Suprapubic skin (tissue), 4 donors: ENCODE data around the gene PDE4D. TPM values are rescaled to one million over a fixed set of nuclear protein-coding genes. Genes with fewer than 3 reads are reported as not detected.

ENCODE experiments used
- DNase-seq, 2 donors: peaks; one replicate each; pipeline ENCODE4 v3.0.0-alpha.2; 2019; ENCODE audit warnings: low spot score in 2 of 2
- H3K27ac ChIP-seq: fragments of 200-600 bp; sonication (generic); one replicate; pipeline ENCODE4 v1.5.1; 2019
- H3K27me3 ChIP-seq: fragments of 200-600 bp; sonication (generic); one replicate; pipeline ENCODE4 v1.5.1; 2019
- H3K36me3 ChIP-seq: fragments of 200-600 bp; sonication (generic); one replicate; pipeline ENCODE4 v1.5.1; 2019
- H3K4me1 ChIP-seq: fragments of 200-600 bp; sonication (generic); one replicate; pipeline ENCODE4 v1.5.1; 2019
- H3K4me3 ChIP-seq: fragments of 200-600 bp; sonication (generic); one replicate; pipeline ENCODE4 v1.5.1; 2019; ENCODE audit warnings: mild to moderate bottlenecking
- H3K9me3 ChIP-seq: fragments of 200-600 bp; sonication (generic); one replicate; pipeline ENCODE4 v1.5.1; 2019
- EP300 ChIP-seq: sonication (generic); formaldehyde crosslinking; IDR thresholded peaks from one replicate; pipeline ENCODE4 v1.6.1; 2017; ENCODE audit warnings: antibody characterized with exemption
- POLR2A ChIP-seq, 2 donors: fragments of 450-650 bp; IDR thresholded peaks; one replicate each; pipeline ENCODE4 v1.6.1; 2017; ENCODE audit warnings: antibody characterized with exemption in 2 of 2, mild to moderate bottlenecking in 2 of 2, moderate library complexity in 2 of 2
- POLR2AphosphoS5 ChIP-seq, 3 donors: sonication (generic); formaldehyde crosslinking; IDR thresholded peaks; one replicate each; pipeline ENCODE4 v1.6.1; 2017; ENCODE audit warnings: antibody characterized with exemption in 3 of 3
- WGBS: methylation state at CpG from one replicate; pipeline ENCODE4 v1.1.5; 2018; 5-methylcytosine and 5-hydroxymethylcytosine counted together
- total RNA-seq, 4 donors: library from RNA; depleted of rRNA; stranded (reverse); fragments of >200 nt; gene quantifications; one replicate each; pipeline ENCODE4 v1.1.0, GENCODE V29; 2016
- TF ChIP-seq, protein P1 (sequence below), 2 donors: fragments of 200-600 bp in 1 of 2; fragments of 450-650 bp in 1 of 2; sonication (generic) in 1 of 2; IDR thresholded peaks; one replicate each; pipeline ENCODE4 v1.5.1; 2016 to 2019; ENCODE audit warnings: antibody characterized with exemption in 2 of 2, mild to moderate bottlenecking in 1 of 2, moderate library complexity in 1 of 2

Gene PDE4D
- total RNA-seq, 4 donors from 2014 or later: 26.8 to 57.2 (median 29.9) TPM

DNA sequence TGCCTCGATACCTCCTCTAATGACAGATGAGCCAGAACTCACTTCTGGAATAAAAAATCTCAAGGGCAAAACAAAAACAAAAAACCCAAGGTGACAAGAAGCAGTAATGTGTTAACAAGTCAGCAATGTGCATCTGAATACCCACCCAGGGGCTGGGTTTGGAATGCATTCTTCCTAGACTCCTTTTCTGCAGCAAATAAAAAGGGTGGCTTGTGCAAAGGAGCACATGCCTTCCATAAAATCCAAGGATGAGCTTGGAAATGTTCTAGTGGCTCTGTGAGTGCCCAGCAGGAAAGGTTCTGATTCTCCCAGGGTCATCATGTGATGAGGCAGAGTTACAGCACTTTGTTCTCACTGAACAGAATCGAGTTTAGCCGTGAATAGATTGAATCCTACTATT is 710.8 kb downstream of the PDE4D start:
- no peaks in the 10 kb centered on the region for H3K9me3 ChIP-seq
- no peak overlapping the region for H3K4me3 ChIP-seq
- 85% methylated on average over 3 of the region's 3 CpGs for WGBS
- H3K36me3 ChIP-seq: no peaks in the 10 kb centered on the region
- no peak for TF ChIP-seq EP300
- TF ChIP-seq POLR2AphosphoS5 (IDR thresholded peaks at IDR 0.05): no peak
- no peak for TF ChIP-seq POLR2A (IDR thresholded peaks at IDR 0.05)
- TF ChIP-seq, protein P1, sequence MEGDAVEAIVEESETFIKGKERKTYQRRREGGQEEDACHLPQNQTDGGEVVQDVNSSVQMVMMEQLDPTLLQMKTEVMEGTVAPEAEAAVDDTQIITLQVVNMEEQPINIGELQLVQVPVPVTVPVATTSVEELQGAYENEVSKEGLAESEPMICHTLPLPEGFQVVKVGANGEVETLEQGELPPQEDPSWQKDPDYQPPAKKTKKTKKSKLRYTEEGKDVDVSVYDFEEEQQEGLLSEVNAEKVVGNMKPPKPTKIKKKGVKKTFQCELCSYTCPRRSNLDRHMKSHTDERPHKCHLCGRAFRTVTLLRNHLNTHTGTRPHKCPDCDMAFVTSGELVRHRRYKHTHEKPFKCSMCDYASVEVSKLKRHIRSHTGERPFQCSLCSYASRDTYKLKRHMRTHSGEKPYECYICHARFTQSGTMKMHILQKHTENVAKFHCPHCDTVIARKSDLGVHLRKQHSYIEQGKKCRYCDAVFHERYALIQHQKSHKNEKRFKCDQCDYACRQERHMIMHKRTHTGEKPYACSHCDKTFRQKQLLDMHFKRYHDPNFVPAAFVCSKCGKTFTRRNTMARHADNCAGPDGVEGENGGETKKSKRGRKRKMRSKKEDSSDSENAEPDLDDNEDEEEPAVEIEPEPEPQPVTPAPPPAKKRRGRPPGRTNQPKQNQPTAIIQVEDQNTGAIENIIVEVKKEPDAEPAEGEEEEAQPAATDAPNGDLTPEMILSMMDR (IDR thresholded peaks at IDR 0.05): no peak
- H3K27me3 ChIP-seq: no peaks in the 10 kb centered on the region
- H3K4me1 ChIP-seq: no peaks in the 10 kb centered on the region
- no peak overlapping the region for H3K27ac ChIP-seq
- DNase-seq: no peak

DNA sequence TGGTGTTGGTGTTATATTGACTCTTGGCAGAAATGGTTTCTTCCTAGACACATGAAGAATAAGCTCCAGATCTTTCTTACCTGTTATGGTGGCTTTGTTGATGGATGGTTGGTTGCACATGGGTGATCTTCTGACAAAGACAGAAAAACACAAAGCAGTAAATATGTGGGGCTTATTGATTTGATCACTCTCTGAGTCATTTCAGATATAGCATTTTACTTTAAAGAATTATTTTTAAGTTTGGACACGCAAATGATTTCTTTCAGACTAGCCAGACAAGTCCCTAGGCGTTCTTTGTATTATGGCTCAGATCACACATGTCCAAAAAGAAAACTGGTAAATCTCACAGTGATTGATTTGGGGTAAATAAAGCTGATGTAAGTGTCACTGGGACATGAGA is 713.0 kb downstream of the PDE4D start:
- H3K27ac ChIP-seq: no peak overlapping the region
- DNase-seq: no peak
- H3K4me1 ChIP-seq: no peaks in the 10 kb centered on the region
- TF ChIP-seq POLR2A (IDR thresholded peaks at IDR 0.05) (no peak), POLR2AphosphoS5 (IDR thresholded peaks at IDR 0.05) (no peak), EP300 (no peak)
- TF ChIP-seq, protein P1 (IDR thresholded peaks at IDR 0.05): no peak
- H3K36me3 ChIP-seq: no peaks in the 10 kb centered on the region
- no peaks in the 10 kb centered on the region for H3K9me3 ChIP-seq
- no peaks in the 10 kb centered on the region for H3K27me3 ChIP-seq
- WGBS: 91% methylated on average over 2 of the region's 2 CpGs
- no peak overlapping the region for H3K4me3 ChIP-seq

DNA sequence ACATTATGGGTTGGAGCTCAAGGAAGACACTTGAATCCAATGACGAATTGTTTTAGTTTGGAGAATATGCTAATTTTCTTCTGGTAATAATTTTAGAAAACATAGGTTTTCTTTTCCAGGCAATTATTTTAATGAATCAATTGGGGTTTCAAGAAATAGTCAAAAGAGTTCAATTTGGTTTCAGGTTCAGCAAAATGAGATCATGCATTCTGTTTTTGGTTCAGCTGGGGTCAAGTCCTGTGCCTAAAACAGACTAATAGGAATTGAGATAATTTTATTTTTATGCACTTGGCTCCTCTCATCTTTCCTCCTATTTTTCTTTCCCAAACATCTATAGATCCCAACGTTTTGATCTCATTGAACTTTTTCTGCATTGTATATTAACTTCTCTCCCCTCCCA is 713.8 kb downstream of the PDE4D start:
- H3K27ac ChIP-seq: no peak overlapping the region
- no peaks in the 10 kb centered on the region for H3K9me3 ChIP-seq

GRCh38 chr5:59178482-59178881 is 715.0 kb downstream of the PDE4D start:
- WGBS: 85% methylated on average over 1 of the region's 1 CpG
- DNase-seq: no peak

More for the DNA sequence above, 713.8 kb downstream of the PDE4D start:
- no peaks in the 10 kb centered on the region for H3K36me3 ChIP-seq
- DNase-seq: no peak
- TF ChIP-seq, protein P1 (IDR thresholded peaks at IDR 0.05): no peak
- TF ChIP-seq POLR2AphosphoS5 (IDR thresholded peaks at IDR 0.05) (no peak), POLR2A (IDR thresholded peaks at IDR 0.05) (no peak), EP300 (no peak)
- 72% methylated on average over 2 of the region's 2 CpGs for WGBS
- no peak overlapping the region for H3K4me3 ChIP-seq
- H3K4me1 ChIP-seq: no peaks in the 10 kb centered on the region
- no peaks in the 10 kb centered on the region for H3K27me3 ChIP-seq

DNA sequence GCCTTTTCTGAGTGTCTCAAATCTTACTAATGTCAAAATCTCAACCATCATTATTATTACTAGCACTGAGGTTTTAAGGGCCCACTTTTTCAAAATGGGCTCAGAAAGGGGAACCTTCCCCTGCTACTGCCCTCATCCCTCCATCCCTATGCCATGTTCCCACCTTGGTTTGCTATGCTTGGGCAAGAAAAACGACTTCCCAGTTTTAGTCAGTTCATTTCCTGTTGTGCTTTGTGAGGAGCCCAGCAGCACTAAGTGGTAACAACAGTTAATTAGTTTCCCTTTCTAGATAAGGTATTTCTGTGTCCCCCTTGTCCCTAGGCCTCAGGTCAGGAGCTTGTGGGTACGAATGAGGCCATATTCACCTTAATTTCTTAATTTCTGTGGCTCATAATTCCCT is 715.5 kb downstream of the PDE4D start:
- no peak for TF ChIP-seq POLR2AphosphoS5 (IDR thresholded peaks at IDR 0.05)
- no peak for TF ChIP-seq EP300
- no peak for TF ChIP-seq POLR2A (IDR thresholded peaks at IDR 0.05)
- TF ChIP-seq, protein P1 (IDR thresholded peaks at IDR 0.05): no peak
- Histone ChIP-seq H3K27me3 (no peaks in the 10 kb centered on the region), H3K9me3 (no peaks in the 10 kb centered on the region), H3K4me3 (no peak overlapping the region), H3K4me1 (no peaks in the 10 kb centered on the region), H3K36me3 (no peaks in the 10 kb centered on the region), H3K27ac (no peak overlapping the region)
- 65% methylated on average over 2 of the region's 2 CpGs for WGBS
- DNase-seq: no peak

More at GRCh38 chr5:59178482-59178881, 715.0 kb downstream of the PDE4D start:
- H3K27ac ChIP-seq: no peak overlapping the region
- H3K27me3 ChIP-seq: no peaks in the 10 kb centered on the region
- TF ChIP-seq EP300: no peak
- no peaks in the 10 kb centered on the region for H3K9me3 ChIP-seq
- no peaks in the 10 kb centered on the region for H3K36me3 ChIP-seq
- H3K4me3 ChIP-seq: no peak overlapping the region
- H3K4me1 ChIP-seq: no peaks in the 10 kb centered on the region

- TF ChIP-seq, protein P1 (IDR thresholded peaks at IDR 0.05): no peak
- no peak for TF ChIP-seq EP300
- no peak for TF ChIP-seq POLR2A (IDR thresholded peaks at IDR 0.05)
- TF ChIP-seq POLR2AphosphoS5 (IDR thresholded peaks at IDR 0.05): no peak
- Histone ChIP-seq H3K4me3 (no peak overlapping the region), H3K27ac (no peak overlapping the region), H3K27me3 (no peaks in the 10 kb centered on the region), H3K9me3 (no peaks in the 10 kb centered on the region), H3K36me3 (no peaks in the 10 kb centered on the region), H3K4me1 (no peaks in the 10 kb centered on the region)
- DNase-seq: no peak
- WGBS: 94% methylated on average over 3 of the region's 3 CpGs
Measured at GRCh38 chr5:59177644-59178043, 715.9 kb downstream of the PDE4D start.
